ENCODE measurements around the gene ANKRD6. TPM values are rescaled to one million over a fixed set of nuclear protein-coding genes. Genes with fewer than 3 reads are reported as not detected.

Gene ANKRD6
- total RNA-seq, 1 donor from 2014 or later, result 7.1 TPM

DNA sequence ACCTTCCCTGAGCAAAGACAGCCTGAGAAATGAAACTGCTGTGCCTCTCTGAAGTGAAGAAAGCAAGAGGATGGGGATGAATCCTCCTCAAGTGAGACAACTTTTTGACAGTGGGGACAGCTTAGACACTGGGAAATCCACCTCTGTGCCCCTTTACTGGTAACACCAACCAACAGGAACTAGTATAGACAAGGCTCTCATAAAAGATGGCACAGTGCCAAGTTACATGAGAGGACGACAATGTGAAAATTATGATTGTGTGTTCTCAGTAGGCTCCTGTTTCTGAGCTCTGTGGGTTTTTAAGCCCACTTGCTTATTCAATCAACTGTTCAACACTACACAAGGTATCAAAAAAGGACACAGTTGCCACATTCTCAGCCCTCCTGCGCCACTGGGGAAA is 247.2 kb downstream of the ANKRD6 start:
- no peak for ATAC-seq
- DNase-seq (ENCODE audit: low spot score), result no peak

DNA sequence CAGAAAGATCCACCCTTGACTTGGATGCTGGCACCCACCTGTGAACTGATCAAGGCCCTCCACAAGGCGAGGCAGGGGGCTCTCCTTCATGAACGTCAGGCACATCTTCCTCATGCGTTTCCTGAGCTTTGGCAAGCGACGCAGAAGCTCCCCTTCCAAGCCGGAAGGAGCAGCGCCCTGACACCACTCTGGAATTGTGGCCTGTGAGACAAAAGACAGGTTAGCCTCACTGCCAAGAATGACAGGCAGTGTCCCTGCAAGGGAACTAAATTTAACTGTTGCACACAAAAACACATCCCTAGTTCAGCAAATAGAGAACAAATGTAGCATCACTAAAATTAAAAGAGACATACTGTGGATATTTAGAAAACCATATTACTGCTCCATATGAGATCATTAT is 247.6 kb downstream of the ANKRD6 start:
- no peak for ATAC-seq
- DNase-seq (ENCODE audit: low spot score), result no peak

DNA sequence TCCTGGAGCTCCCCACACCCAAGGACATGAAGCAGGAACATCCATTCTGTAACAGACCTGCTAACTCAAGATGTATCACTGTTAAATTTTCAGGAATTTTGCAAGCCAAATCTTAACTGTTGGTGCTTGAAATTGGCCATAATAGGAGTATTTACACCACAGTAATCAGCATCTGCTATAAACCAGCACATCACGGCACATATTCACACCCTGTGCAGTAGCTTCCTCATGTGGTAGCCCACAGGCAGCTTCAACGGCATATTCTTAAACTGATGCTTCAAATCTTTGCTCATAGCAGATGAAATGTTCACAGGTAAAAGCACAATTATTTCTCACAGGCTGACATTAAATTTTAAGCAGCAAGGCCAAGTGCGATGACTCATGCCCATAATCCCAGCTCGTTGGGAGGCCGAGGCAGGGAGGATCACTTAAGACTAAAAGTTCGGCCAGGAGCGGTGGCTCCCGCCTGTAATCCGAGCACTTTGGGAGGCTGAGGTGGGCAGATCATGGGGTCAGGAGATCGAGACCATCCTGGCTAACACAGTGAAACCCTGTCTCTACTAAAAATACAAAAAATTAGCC is 249.1 kb downstream of the ANKRD6 start:
- no peak for DNase-seq (ENCODE audit: low spot score)
- ATAC-seq, result no peak

DNA sequence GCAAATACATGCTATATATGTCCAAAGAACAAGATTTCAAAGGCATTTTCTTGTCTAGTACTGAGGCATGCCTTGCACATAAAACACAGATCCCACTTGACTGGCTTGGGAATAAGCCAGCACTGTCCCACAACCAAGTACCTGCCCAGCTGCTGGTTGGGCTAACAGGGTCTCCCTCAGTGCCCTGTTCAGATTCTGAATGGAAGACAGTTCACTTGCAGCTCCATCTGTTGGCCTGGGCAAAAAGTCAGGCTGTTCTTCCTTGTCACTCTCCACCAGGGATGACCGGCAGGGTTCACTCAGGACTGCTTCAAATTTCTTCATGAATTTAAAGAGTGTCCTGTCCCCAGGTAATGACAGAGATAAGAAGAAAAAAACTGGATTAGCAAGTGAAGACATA is 250.0 kb downstream of the ANKRD6 start:
- DNase-seq (ENCODE audit: low spot score), result no peak

More for the DNA sequence above, 250.0 kb downstream of the ANKRD6 start:
- peak; percentile 23 for ATAC-seq

Other genes with a start within 250 kb of the ANKRD6 start
- gene GABRR1, start 215.8 kb upstream of the ANKRD6 start, total RNA-seq, result not detected
- 0.58 TPM for gene GABRR2, start 117.9 kb upstream of the ANKRD6 start, total RNA-seq
- gene UBE2J1, start 80.4 kb upstream of the ANKRD6 start, total RNA-seq, result 16.0 TPM
- 7.9 TPM for gene RRAGD, start 20.9 kb upstream of the ANKRD6 start, total RNA-seq
- gene LYRM2, start 205.6 kb downstream of the ANKRD6 start, total RNA-seq, result 11.7 TPM